ENCODE data around the gene OR1F1. TPM values are rescaled to one million over a fixed set of nuclear protein-coding genes. Genes with fewer than 3 reads are reported as not detected.
A peak's percentile ranks its signal among the peaks of the same experiment; 100 is the strongest.
"Not testable (repeated sequence)": the region's sequence is repeated elsewhere in the genome, so short reads cannot be mapped to it uniquely, and the experiment has no call there.

Gene OR1F1
- total RNA-seq, 1 experiment from 2014 or later = not detected

- in situ Hi-C loops (cut with HindIII; ENCODE audit: low sequenced_read_pairs) = no loop called here
- no peak for DNase-seq (ENCODE audit: low spot score)
These were observed 16.7 kb upstream of the OR1F1 start for GRCh38 chr16:3171181-3171854.

GRCh38 chr16:3171855-3172593 lies 16.0 kb upstream of the OR1F1 start:
- DNase-seq (ENCODE audit: low spot score) = no peak
- in situ Hi-C loops (cut with HindIII; ENCODE audit: low sequenced_read_pairs) = no loop called here

- in situ Hi-C loops (cut with HindIII; ENCODE audit: low sequenced_read_pairs) = no loop called here
- no peak for DNase-seq (ENCODE audit: low spot score)
These were observed 13.9 kb upstream of the OR1F1 start for GRCh38 chr16:3173892-3174617.

GRCh38 chr16:3174618-3175148 lies 13.3 kb upstream of the OR1F1 start:
- DNase-seq (ENCODE audit: low spot score) = no peak
- in situ Hi-C loops (cut with HindIII; ENCODE audit: low sequenced_read_pairs) = no loop called here

- in situ Hi-C loops (cut with HindIII; ENCODE audit: low sequenced_read_pairs) = no loop called here
- peak; percentile 32 for DNase-seq (ENCODE audit: low spot score)
These were observed 12.6 kb upstream of the OR1F1 start for GRCh38 chr16:3175157-3176093.

GRCh38 chr16:3179651-3180050 lies 8.4 kb upstream of the OR1F1 start:
- DNase-seq (ENCODE audit: low spot score) = no peak
- in situ Hi-C loops (cut with HindIII; ENCODE audit: low sequenced_read_pairs) = no loop called here

GRCh38 chr16:3180445-3180878 lies 7.5 kb upstream of the OR1F1 start:
- in situ Hi-C loops (cut with HindIII; ENCODE audit: low sequenced_read_pairs) = no loop called here
- DNase-seq (ENCODE audit: low spot score) = no peak

- DNase-seq (ENCODE audit: low spot score); in situ Hi-C loops (cut with HindIII; ENCODE audit: low sequenced_read_pairs): not testable (repeated sequence)
These were observed 5.8 kb upstream of the OR1F1 start for GRCh38 chr16:3182293-3182607.

- peak; percentile 54 for DNase-seq (ENCODE audit: low spot score)
- in situ Hi-C loops (cut with HindIII; ENCODE audit: low sequenced_read_pairs) = no loop called here
These were observed 5.2 kb upstream of the OR1F1 start for GRCh38 chr16:3182608-3183444.

- in situ Hi-C loops (cut with HindIII; ENCODE audit: low sequenced_read_pairs) = no loop called here
- no peak for DNase-seq (ENCODE audit: low spot score)
These were observed 4.4 kb upstream of the OR1F1 start for GRCh38 chr16:3183445-3184139.

GRCh38 chr16:3186946-3187690 lies 886 bp upstream of the OR1F1 start:
- in situ Hi-C loops (cut with HindIII; ENCODE audit: low sequenced_read_pairs) = no loop called here
- DNase-seq (ENCODE audit: low spot score) = no peak

GRCh38 chr16:3188675-3188924 lies 596 bp downstream of the OR1F1 start:
- DNase-seq (ENCODE audit: low spot score) = peak; percentile 32
- in situ Hi-C loops (cut with HindIII; ENCODE audit: low sequenced_read_pairs) = no loop called here

- peak; percentile 53 for DNase-seq (ENCODE audit: low spot score)
- in situ Hi-C loops (cut with HindIII; ENCODE audit: low sequenced_read_pairs) = no loop called here
These were observed 1.2 kb downstream of the OR1F1 start for GRCh38 chr16:3188925-3189825.

GRCh38 chr16:3189869-3190268 lies 1.9 kb downstream of the OR1F1 start:
- in situ Hi-C loops (cut with HindIII; ENCODE audit: low sequenced_read_pairs) = no loop called here

GRCh38 chr16:3190949-3191353 lies 2.9 kb downstream of the OR1F1 start:
- in situ Hi-C loops (cut with HindIII; ENCODE audit: low sequenced_read_pairs) = no loop called here
- no peak for DNase-seq (ENCODE audit: low spot score)

More at GRCh38 chr16:3189869-3190268, 1.9 kb downstream of the OR1F1 start:
- DNase-seq (ENCODE audit: low spot score) = no peak

- in situ Hi-C loops (cut with HindIII; ENCODE audit: low sequenced_read_pairs) = no loop called here
These were observed 4.5 kb downstream of the OR1F1 start for GRCh38 chr16:3192476-3193019.

More at GRCh38 chr16:3192476-3193019, 4.5 kb downstream of the OR1F1 start:
- no peak for DNase-seq (ENCODE audit: low spot score)
